Measurements from ENCODE around the gene RPGRIP1. TPM values are rescaled to one million over a fixed set of nuclear protein-coding genes. Genes with fewer than 3 reads are reported as not detected.
"Not testable (repeated sequence)": the region's sequence is repeated elsewhere in the genome, so short reads cannot be mapped to it uniquely, and the experiment has no call there.

RPGRIP1 gene
- total RNA-seq, 1 experiment from 2014 or later = 0.07 TPM

- Histone ChIP-seq H4K91ac (ENCODE audit: insufficient read length, low read depth, low read length) (peak within 1 kb of the TSS; percentile 98), H2BK120ac (ENCODE audit: low read depth, low read length, poor library complexity, severe bottlenecking) (peak within 1 kb of the TSS; percentile 80), H2AK5ac (ENCODE audit: insufficient read length, low read length) (peak within 1 kb of the TSS; percentile 75), H2BK20ac (ENCODE audit: low read depth, low read length, poor library complexity, severe bottlenecking) (no peak within 1 kb of the TSS), H3K23me2 (ENCODE audit: insufficient read length, low read depth, low read length, poor library complexity, severe bottlenecking) (peaks cover 6% of the 10 kb centered on the region), H3K4me2 (ENCODE audit: insufficient read depth, insufficient read length, low read length) (peak within 1 kb of the TSS; percentile 87), H3K14ac (ENCODE audit: insufficient read depth, low read length) (peak within 1 kb of the TSS; percentile 98), H3K27me3 (ENCODE audit: insufficient read depth, low read length) (no peaks in the 10 kb centered on the region), H2BK15ac (ENCODE audit: low read depth, low read length) (no peak within 1 kb of the TSS), H4K5ac (ENCODE audit: insufficient read length, low read depth, low read length) (peak within 1 kb of the TSS; percentile 100), H3K56ac (ENCODE audit: insufficient read length, low read depth, low read length) (peak within 1 kb of the TSS; percentile 100), H4K20me1 (ENCODE audit: control insufficient read depth, insufficient read depth, insufficient read length) (no peaks in the 10 kb centered on the region), H3K4me1 (ENCODE audit: insufficient read depth, low read length) (no peaks in the 10 kb centered on the region), H3K79me2 (ENCODE audit: insufficient read depth, low read length) (peaks cover 46% of the 10 kb centered on the region), H3K9me3 (ENCODE audit: control insufficient read depth, low read depth, low read length) (no peaks in the 10 kb centered on the region), H3K27ac (ENCODE audit: insufficient read length, low read depth, low read length) (peak within 1 kb of the TSS; percentile 86), H3K23ac (ENCODE audit: insufficient read length, low read depth, low read length) (peak within 1 kb of the TSS; percentile 98), H2BK5ac (ENCODE audit: insufficient read length, low read length) (peak within 1 kb of the TSS; percentile 97), H3K9ac (ENCODE audit: extremely low read depth, insufficient read length, low read length) (peak within 1 kb of the TSS; percentile 100), H3K4ac (ENCODE audit: low read depth, low read length) (peak within 1 kb of the TSS; percentile 92; the same call in 1 of the 2 replicates), H4K8ac (replicated peaks; ENCODE audit: insufficient read length, low read depth, low read length) (no peak within 1 kb of the TSS), H3K18ac (ENCODE audit: insufficient read length, low read depth, low read length) (peak within 1 kb of the TSS; percentile 97), H3K79me1 (ENCODE audit: insufficient read depth, low read depth, low read length, poor library complexity, severe bottlenecking) (no peaks in the 10 kb centered on the region), H2BK12ac (ENCODE audit: insufficient read length, low read depth, low read length) (no peak within 1 kb of the TSS), H3T11ph (ENCODE audit: low read length) (peak within 1 kb of the TSS; percentile 86), H2AFZ (ENCODE audit: low read length) (no peak within 1 kb of the TSS)
- DNase-seq = peak; percentile 99
- peaks cover 21 to 34% of the 10 kb centered on the region in 2 experiments for H3K4me1 Mint-ChIP-seq
- no CpG with 5 or more reads among the region's 49 CpGs for WGBS (ENCODE audit: extremely low coverage, insufficient read length, low lambda C conversion rate)
- peaks cover 44 to 48% (median 48%) of the 10 kb centered on the region in 3 experiments for H3K36me3 Mint-ChIP-seq (ENCODE audit: insufficient read depth in 1 of 3, low read depth in 3 of 3)
- TF ChIP-seq, protein P1, sequence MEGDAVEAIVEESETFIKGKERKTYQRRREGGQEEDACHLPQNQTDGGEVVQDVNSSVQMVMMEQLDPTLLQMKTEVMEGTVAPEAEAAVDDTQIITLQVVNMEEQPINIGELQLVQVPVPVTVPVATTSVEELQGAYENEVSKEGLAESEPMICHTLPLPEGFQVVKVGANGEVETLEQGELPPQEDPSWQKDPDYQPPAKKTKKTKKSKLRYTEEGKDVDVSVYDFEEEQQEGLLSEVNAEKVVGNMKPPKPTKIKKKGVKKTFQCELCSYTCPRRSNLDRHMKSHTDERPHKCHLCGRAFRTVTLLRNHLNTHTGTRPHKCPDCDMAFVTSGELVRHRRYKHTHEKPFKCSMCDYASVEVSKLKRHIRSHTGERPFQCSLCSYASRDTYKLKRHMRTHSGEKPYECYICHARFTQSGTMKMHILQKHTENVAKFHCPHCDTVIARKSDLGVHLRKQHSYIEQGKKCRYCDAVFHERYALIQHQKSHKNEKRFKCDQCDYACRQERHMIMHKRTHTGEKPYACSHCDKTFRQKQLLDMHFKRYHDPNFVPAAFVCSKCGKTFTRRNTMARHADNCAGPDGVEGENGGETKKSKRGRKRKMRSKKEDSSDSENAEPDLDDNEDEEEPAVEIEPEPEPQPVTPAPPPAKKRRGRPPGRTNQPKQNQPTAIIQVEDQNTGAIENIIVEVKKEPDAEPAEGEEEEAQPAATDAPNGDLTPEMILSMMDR (conservative IDR thresholded peaks at IDR 0.05) = no peak
- H3K9me3 Mint-ChIP-seq = peaks cover 3% of the 10 kb centered on the region in 2 experiments; a peak in 4 of 5 replicates
- peaks cover 2% of the 10 kb centered on the region; the same call in 1 of the 2 replicates for H3K27me3 Mint-ChIP-seq (ENCODE audit: low read depth)
- H3K4me3 Mint-ChIP-seq = peak within 1 kb of the TSS; percentile 100
- peak within 1 kb of the TSS; percentile 100 for H3K27ac Mint-ChIP-seq
Observed at GRCh38 chr14:21269252-21270046, 10.4 kb upstream of the RPGRIP1 start, which contains the start of gene HNRNPC. Gene HNRNPC (minus strand): TSS chr14:21269442. CDS start chr14:21234193, 35,249 bp downstream.

GRCh38 chr14:21272661-21273060, 7.2 kb upstream of the RPGRIP1 start:
- not testable (repeated sequence) for H3K23ac ChIP-seq (ENCODE audit: insufficient read length, low read depth, low read length); H3K9me3 Mint-ChIP-seq; DNase-seq; H3K56ac ChIP-seq (ENCODE audit: insufficient read length, low read depth, low read length); H2BK15ac ChIP-seq (ENCODE audit: low read depth, low read length); H4K20me1 ChIP-seq (ENCODE audit: control insufficient read depth, insufficient read depth, insufficient read length); H2AK5ac ChIP-seq (ENCODE audit: insufficient read length, low read length); H4K91ac ChIP-seq (ENCODE audit: insufficient read length, low read depth, low read length); H3K27me3 Mint-ChIP-seq (ENCODE audit: low read depth); H3K4me2 ChIP-seq (ENCODE audit: insufficient read depth, insufficient read length, low read length); H2BK12ac ChIP-seq (ENCODE audit: insufficient read length, low read depth, low read length); H3K9ac ChIP-seq (ENCODE audit: extremely low read depth, insufficient read length, low read length); H3K18ac ChIP-seq (ENCODE audit: insufficient read length, low read depth, low read length); H2BK5ac ChIP-seq (ENCODE audit: insufficient read length, low read length); H3K14ac ChIP-seq (ENCODE audit: insufficient read depth, low read length); H3K27ac ChIP-seq (ENCODE audit: insufficient read length, low read depth, low read length); H3K4me3 Mint-ChIP-seq; H2BK120ac ChIP-seq (ENCODE audit: low read depth, low read length, poor library complexity, severe bottlenecking); H3K23me2 ChIP-seq (ENCODE audit: insufficient read length, low read depth, low read length, poor library complexity, severe bottlenecking); H3T11ph ChIP-seq (ENCODE audit: low read length); H3K4me1 ChIP-seq (ENCODE audit: insufficient read depth, low read length); H3K4ac ChIP-seq (ENCODE audit: low read depth, low read length); H2AFZ ChIP-seq (ENCODE audit: low read length); H3K27ac Mint-ChIP-seq; H2BK20ac ChIP-seq (ENCODE audit: low read depth, low read length, poor library complexity, severe bottlenecking); H3K27me3 ChIP-seq (ENCODE audit: insufficient read depth, low read length); H3K79me1 ChIP-seq (ENCODE audit: insufficient read depth, low read depth, low read length, poor library complexity, severe bottlenecking); H4K8ac ChIP-seq (replicated peaks; ENCODE audit: insufficient read length, low read depth, low read length); H3K9me3 ChIP-seq (ENCODE audit: control insufficient read depth, low read depth, low read length); H4K5ac ChIP-seq (ENCODE audit: insufficient read length, low read depth, low read length)
- peaks cover 15% of the 10 kb centered on the region; the same call in 1 of the 2 replicates for H3K79me2 ChIP-seq (ENCODE audit: insufficient read depth, low read length)
- peaks cover 16 to 17% (median 17%) of the 10 kb centered on the region in 3 experiments for H3K36me3 Mint-ChIP-seq (ENCODE audit: insufficient read depth in 1 of 3, low read depth in 3 of 3)
- no CpG with 5 or more reads among the region's 17 CpGs for WGBS (ENCODE audit: extremely low coverage, insufficient read length, low lambda C conversion rate)
- H3K4me1 Mint-ChIP-seq = peaks cover 5 to 10% of the 10 kb centered on the region in 2 experiments
